Measurements from ENCODE around the gene BEST1.

GRCh38 chr11:61940466-61940865 lies 9.7 kb upstream of the BEST1 start:
- TF ChIP-seq CTCF (IDR thresholded peaks at IDR 0.05): no peak
- TF ChIP-seq POLR2A (IDR thresholded peaks at IDR 0.05): no peak

Measured in esophagus squamous epithelium (tissue), 4 donors.